ENCODE results near the gene GLI3. TPM values are rescaled to one million over a fixed set of nuclear protein-coding genes. Genes with fewer than 3 reads are reported as not detected.

GLI3 gene
- total RNA-seq, 4 donors from 2014 or later: 23.1 to 41.3 (median 24.6) TPM

DNA sequence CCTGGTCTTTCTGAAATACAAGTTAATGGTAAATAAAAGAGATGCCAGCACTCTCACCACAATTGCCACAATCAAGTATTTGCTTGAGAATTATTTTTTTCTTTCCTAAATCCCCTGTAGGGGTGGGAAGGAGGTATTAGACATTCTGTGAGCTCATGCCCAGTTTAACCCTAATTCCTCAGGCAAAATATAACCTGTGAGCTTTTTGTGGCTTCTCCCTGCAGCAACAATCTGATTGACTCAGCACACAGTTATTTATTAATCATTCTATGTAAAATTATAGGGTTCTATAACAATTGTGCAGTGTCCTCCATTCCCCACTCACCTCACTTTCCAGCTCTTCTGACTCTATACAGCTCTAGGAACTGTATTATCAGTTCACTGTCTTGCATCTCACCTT is 66.3 kb downstream of the GLI3 start:
- H3K4me3 ChIP-seq: no peak overlapping the region
- DNase-seq (ENCODE audit: low spot score in 2 of 2): no peak
- no peak overlapping the region for H3K27ac ChIP-seq
- H3K9me3 ChIP-seq: no peaks in the 10 kb centered on the region
- no peak for TF ChIP-seq EP300 (IDR thresholded peaks at IDR 0.05)
- TF ChIP-seq, protein P1, sequence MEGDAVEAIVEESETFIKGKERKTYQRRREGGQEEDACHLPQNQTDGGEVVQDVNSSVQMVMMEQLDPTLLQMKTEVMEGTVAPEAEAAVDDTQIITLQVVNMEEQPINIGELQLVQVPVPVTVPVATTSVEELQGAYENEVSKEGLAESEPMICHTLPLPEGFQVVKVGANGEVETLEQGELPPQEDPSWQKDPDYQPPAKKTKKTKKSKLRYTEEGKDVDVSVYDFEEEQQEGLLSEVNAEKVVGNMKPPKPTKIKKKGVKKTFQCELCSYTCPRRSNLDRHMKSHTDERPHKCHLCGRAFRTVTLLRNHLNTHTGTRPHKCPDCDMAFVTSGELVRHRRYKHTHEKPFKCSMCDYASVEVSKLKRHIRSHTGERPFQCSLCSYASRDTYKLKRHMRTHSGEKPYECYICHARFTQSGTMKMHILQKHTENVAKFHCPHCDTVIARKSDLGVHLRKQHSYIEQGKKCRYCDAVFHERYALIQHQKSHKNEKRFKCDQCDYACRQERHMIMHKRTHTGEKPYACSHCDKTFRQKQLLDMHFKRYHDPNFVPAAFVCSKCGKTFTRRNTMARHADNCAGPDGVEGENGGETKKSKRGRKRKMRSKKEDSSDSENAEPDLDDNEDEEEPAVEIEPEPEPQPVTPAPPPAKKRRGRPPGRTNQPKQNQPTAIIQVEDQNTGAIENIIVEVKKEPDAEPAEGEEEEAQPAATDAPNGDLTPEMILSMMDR (IDR thresholded peaks at IDR 0.05): no peak
- no peaks in the 10 kb centered on the region for H3K27me3 ChIP-seq
- no peaks in the 10 kb centered on the region for H3K36me3 ChIP-seq
- peaks cover 25% of the 10 kb centered on the region for H3K4me1 ChIP-seq

DNA sequence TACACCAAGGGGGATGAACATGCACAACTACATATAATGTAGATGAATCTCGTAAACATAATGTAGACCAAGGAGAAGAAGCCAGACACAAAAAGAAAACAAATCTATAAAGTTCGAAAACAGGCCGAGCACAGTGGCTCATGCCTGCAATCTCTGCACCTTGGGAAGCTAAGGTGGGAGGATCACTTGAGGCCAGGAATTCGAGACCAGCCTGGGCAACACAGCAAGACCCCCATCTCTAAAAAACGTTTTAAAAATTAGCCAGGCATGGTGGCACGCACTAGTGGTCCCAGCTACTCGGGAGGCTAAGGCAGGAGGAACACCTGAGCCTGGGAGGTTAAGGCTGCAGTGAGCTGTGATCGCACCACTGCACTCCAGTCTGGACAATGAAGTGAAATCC is 68.5 kb downstream of the GLI3 start:
- H3K4me1 ChIP-seq: peaks cover 21% of the 10 kb centered on the region
- WGBS: 88% methylated on average over 8 of the region's 8 CpGs
- no peaks in the 10 kb centered on the region for H3K36me3 ChIP-seq
- no peaks in the 10 kb centered on the region for H3K27me3 ChIP-seq
- no peak for DNase-seq (ENCODE audit: low spot score in 2 of 2)
- no peaks in the 10 kb centered on the region for H3K9me3 ChIP-seq
- no peak overlapping the region for H3K4me3 ChIP-seq
- H3K27ac ChIP-seq: no peak overlapping the region
- TF ChIP-seq EP300 (IDR thresholded peaks at IDR 0.05) (no peak), POLR2AphosphoS5 (IDR thresholded peaks at IDR 0.05) (no peak), POLR2A (IDR thresholded peaks at IDR 0.05) (no peak)
- TF ChIP-seq, protein P1 (IDR thresholded peaks at IDR 0.05): no peak

DNA sequence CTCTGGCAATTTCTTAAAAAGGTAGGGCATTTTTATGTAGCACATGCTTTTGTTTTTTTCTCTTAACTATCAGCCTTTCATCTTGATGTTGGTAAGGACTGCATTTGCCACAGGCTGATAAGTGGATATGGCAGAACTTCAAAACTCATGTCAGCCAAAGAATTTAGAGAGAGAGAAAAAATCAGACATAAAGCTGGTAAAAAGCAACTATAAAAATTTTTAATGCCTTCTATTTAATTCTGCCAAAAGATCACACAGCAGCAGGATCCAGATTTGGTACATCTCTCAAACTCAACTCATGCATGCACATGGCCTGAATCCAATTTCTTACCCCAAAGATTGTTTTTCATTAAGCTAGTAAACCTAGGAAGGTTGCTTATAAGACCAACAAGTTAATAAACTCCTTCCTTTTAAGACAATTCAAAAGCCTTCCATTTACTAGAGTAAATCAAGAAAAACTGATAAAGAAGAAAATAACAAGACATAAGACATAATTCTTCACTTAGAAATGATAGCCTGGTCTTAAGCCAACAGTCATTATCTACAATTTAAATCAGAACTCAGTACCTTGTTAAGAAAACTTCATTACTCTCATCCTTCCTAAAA is 69.3 kb downstream of the GLI3 start:
- Histone ChIP-seq H3K27me3 (no peaks in the 10 kb centered on the region), H3K36me3 (no peaks in the 10 kb centered on the region), H3K4me1 (peaks cover 25% of the 10 kb centered on the region), H3K4me3 (no peak overlapping the region), H3K27ac (no peak overlapping the region), H3K9me3 (no peaks in the 10 kb centered on the region)
- TF ChIP-seq POLR2AphosphoS5 (IDR thresholded peaks at IDR 0.05): no peak
- TF ChIP-seq, protein P1 (IDR thresholded peaks at IDR 0.05): no peak
- no peak for TF ChIP-seq EP300 (IDR thresholded peaks at IDR 0.05)
- no peak for TF ChIP-seq POLR2A (IDR thresholded peaks at IDR 0.05)
- no peak for DNase-seq (ENCODE audit: low spot score in 2 of 2)

DNA sequence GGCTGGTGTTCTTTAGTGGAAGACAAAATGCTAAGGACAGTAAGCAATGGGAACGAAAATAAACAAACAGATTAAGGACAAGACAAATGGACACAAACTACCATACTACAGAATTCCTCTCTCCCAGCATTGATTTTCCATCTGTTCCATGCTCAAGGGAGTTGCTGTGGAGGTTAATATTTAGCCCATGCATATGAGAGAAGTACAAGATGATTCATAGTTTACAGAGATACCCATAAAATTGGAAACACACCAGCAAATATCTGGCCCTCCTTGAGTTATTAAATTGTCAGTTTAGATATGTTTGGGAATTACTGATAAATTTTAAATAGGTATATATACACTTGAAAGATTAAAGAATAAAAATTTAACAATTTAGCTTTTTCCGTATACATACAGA is 69.8 kb downstream of the GLI3 start:
- Histone ChIP-seq H3K27ac (no peak overlapping the region), H3K4me1 (peaks cover 29% of the 10 kb centered on the region), H3K9me3 (no peaks in the 10 kb centered on the region), H3K36me3 (no peaks in the 10 kb centered on the region), H3K27me3 (no peaks in the 10 kb centered on the region), H3K4me3 (no peak overlapping the region)
- no peak for DNase-seq (ENCODE audit: low spot score in 2 of 2)
- TF ChIP-seq POLR2A (IDR thresholded peaks at IDR 0.05): no peak
- no peak for TF ChIP-seq EP300 (IDR thresholded peaks at IDR 0.05)
- 52% methylated on average over 2 of the region's 2 CpGs for WGBS

DNA sequence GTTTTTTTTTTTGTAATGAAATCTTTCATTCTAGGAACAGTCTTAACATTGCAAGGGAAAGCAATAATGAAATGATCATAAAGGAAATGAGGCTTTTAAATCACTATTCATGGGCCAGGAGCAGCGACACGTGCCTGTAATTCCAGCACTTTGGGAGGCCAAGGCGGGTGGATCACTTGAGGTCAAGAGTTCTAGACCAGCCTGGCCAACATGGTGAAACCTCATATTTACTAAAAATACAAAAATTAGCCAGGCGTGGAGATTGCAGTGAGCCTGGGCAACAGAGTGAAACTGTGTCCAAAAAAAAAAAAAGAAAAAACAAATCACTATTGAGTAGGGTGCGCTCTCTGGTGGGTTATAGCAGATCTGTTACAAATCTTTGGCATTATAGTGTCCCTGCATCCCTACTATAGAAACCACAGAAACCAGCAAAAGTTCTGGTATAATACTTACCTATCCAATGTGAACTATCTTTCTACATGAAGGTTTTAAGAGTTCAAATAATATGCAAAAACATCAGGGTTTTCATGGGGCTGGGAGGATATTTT is 72.1 kb downstream of the GLI3 start:
- WGBS: 92% methylated on average over 5 of the region's 5 CpGs
- Histone ChIP-seq H3K4me3 (no peak overlapping the region), H3K27me3 (no peaks in the 10 kb centered on the region), H3K9me3 (no peaks in the 10 kb centered on the region), H3K27ac (no peak overlapping the region), H3K36me3 (no peaks in the 10 kb centered on the region), H3K4me1 (peaks cover 43% of the 10 kb centered on the region)
- no peak for DNase-seq (ENCODE audit: low spot score in 2 of 2)
- TF ChIP-seq POLR2A (IDR thresholded peaks at IDR 0.05): no peak
- TF ChIP-seq, protein P1 (IDR thresholded peaks at IDR 0.05): no peak
- no peak for TF ChIP-seq EP300 (IDR thresholded peaks at IDR 0.05)
- no peak for TF ChIP-seq POLR2AphosphoS5 (IDR thresholded peaks at IDR 0.05)

Data from suprapubic skin (tissue), 4 donors.